KMS-11 (cell line): Measurements from ENCODE around the gene TMC1.

ENCODE experiments used
- H2AFZ ChIP-seq: fragments of 200-600 bp; sonication (generic); 2 replicates; pipeline ENCODE4 v1.6.1; 2016; ENCODE audit warnings: antibody characterized with exemption, mixed run types, low read depth
- H3K27ac ChIP-seq: fragments of 200-600 bp; sonication (generic); 2 replicates; pipeline ENCODE4 v1.6.1; 2016; ENCODE audit warnings: mild to moderate bottlenecking, mixed run types
- H3K27me3 ChIP-seq: fragments of 200-600 bp; sonication (generic); 2 replicates; pipeline ENCODE4 v1.6.1; 2017; ENCODE audit warnings: mild to moderate bottlenecking, low read depth, mixed run types, moderate library complexity; ENCODE audit not compliant: insufficient read depth
- H3K36me3 ChIP-seq: fragments of 200-600 bp; sonication (generic); 2 replicates; pipeline ENCODE4 v1.6.1; 2017; ENCODE audit warnings: mild to moderate bottlenecking, mixed run types; ENCODE audit not compliant: insufficient read depth
- H3K4me1 ChIP-seq: fragments of 200-600 bp; sonication (generic); 2 replicates; pipeline ENCODE4 v1.6.1; 2016; ENCODE audit warnings: mild to moderate bottlenecking, low read depth, mixed run types; ENCODE audit not compliant: poor library complexity, severe bottlenecking
- H3K4me2 ChIP-seq: fragments of 200-600 bp; sonication (generic); 2 replicates; pipeline ENCODE4 v1.7.0; 2016; ENCODE audit warnings: mild to moderate bottlenecking, mixed run types
- H3K4me3 ChIP-seq: fragments of 200-600 bp; sonication (generic); IDR thresholded peaks from 2 replicates; pipeline ENCODE4 v1.6.1; 2017; ENCODE audit warnings: low read depth, low read length, mixed read lengths; ENCODE audit not compliant: insufficient read depth
- H3K79me2 ChIP-seq: fragments of 200-600 bp; sonication (generic); 2 replicates; pipeline ENCODE4 v1.6.1; 2016; ENCODE audit warnings: low read depth, mixed run types; ENCODE audit not compliant: insufficient read depth
- H3K9ac ChIP-seq: fragments of 200-600 bp; sonication (generic); 2 replicates; pipeline ENCODE4 v1.6.1; 2016; ENCODE audit warnings: mild to moderate bottlenecking, mixed run types
- H4K20me1 ChIP-seq: fragments of 200-600 bp; sonication (generic); 2 replicates; pipeline ENCODE4 v1.6.1; 2016; ENCODE audit warnings: mild to moderate bottlenecking, mixed run types; ENCODE audit not compliant: insufficient read depth
- TF ChIP-seq, protein P1 (sequence below): fragments of 200-600 bp; sonication (generic); conservative IDR thresholded peaks from 2 replicates; pipeline ENCODE4 v1.6.1; 2017; ENCODE audit warnings: low read depth, mild to moderate bottlenecking, antibody characterized with exemption, low read length, moderate library complexity, mixed read lengths

The TMC1 gene

DNA sequence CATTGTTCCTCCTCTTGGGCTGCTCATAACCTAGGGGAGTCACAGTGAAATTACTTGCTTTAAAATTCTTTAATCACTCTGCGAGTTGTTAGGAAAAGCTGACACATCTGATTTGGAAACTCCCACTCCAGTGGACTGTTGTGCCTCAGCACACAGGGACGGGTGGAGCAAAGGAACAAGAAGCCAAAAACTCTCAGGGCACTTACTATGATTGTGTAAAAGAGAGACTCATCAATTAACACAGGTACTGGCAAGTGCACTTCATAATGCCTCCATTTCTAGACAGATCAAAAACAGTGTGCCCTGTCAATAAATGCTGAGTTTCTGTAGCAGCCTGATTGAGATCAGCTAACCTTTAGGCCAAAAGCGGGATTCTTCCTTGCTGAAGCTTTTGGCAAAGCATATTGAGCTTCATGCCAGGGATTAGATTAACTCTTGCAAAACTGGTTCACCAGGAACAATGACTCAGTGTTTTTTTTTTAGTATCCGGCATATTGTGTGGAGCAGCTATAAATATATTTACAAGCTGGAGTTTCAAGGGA lies 55.9 kb downstream of the TMC1 start:
- TF ChIP-seq, protein P1, sequence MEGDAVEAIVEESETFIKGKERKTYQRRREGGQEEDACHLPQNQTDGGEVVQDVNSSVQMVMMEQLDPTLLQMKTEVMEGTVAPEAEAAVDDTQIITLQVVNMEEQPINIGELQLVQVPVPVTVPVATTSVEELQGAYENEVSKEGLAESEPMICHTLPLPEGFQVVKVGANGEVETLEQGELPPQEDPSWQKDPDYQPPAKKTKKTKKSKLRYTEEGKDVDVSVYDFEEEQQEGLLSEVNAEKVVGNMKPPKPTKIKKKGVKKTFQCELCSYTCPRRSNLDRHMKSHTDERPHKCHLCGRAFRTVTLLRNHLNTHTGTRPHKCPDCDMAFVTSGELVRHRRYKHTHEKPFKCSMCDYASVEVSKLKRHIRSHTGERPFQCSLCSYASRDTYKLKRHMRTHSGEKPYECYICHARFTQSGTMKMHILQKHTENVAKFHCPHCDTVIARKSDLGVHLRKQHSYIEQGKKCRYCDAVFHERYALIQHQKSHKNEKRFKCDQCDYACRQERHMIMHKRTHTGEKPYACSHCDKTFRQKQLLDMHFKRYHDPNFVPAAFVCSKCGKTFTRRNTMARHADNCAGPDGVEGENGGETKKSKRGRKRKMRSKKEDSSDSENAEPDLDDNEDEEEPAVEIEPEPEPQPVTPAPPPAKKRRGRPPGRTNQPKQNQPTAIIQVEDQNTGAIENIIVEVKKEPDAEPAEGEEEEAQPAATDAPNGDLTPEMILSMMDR: no peak
- Histone ChIP-seq H3K27me3 (no peaks in the 10 kb centered on the region), H3K4me3 (no peak overlapping the region), H3K9ac (no peak overlapping the region), H3K36me3 (no peaks in the 10 kb centered on the region), H2AFZ (no peak overlapping the region), H3K79me2 (no peaks in the 10 kb centered on the region), H3K4me1 (no peaks in the 10 kb centered on the region), H4K20me1 (no peaks in the 10 kb centered on the region), H3K27ac (no peak overlapping the region), H3K4me2 (no peak overlapping the region)

GRCh38 chr9:72579190-72579589 lies 57.8 kb downstream of the TMC1 start:
- Histone ChIP-seq H3K36me3 (no peaks in the 10 kb centered on the region), H3K9ac (no peak overlapping the region), H3K4me3 (no peak overlapping the region), H3K27ac (no peak overlapping the region), H3K4me1 (no peaks in the 10 kb centered on the region), H3K27me3 (no peaks in the 10 kb centered on the region), H4K20me1 (no peaks in the 10 kb centered on the region), H3K79me2 (no peaks in the 10 kb centered on the region), H3K4me2 (no peak overlapping the region), H2AFZ (no peak overlapping the region)
- TF ChIP-seq, protein P1: no peak

DNA sequence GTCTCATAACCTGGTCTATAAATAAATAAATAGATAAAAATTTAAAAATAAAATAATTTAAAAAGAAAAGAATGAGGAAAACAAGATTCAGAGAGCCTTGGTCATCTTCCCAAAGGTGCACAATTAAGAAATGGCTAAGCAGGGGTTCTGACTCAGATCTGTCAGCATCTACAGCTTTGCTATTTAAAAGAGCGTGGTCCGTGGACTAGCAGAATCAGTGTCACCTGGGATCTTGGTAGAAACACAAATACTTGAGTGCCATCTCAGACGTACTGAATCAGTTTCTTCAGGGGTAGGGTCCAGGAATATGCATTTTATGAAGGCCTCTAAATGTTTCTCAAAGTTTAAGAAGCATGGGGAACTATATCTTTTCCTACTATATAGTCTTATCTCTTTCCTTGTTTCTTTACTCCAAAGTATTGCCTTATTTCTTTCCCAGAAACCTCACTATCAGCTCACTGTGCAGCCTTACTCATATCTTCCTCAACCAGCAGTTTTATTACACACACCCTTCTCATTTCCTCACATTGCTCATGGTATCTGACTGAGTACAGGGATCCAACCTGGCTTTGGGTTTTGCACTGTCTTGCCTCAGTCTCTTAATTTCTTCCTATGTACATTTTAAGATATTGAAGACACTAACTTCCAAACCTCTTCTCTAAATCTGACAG lies 58.6 kb downstream of the TMC1 start:
- no peak overlapping the region for H3K4me2 ChIP-seq
- H2AFZ ChIP-seq: no peak overlapping the region
- no peaks in the 10 kb centered on the region for H3K36me3 ChIP-seq
- H3K27me3 ChIP-seq: no peaks in the 10 kb centered on the region
- H3K4me3 ChIP-seq: no peak overlapping the region
- H3K9ac ChIP-seq: no peak overlapping the region
- H3K4me1 ChIP-seq: no peaks in the 10 kb centered on the region
- H4K20me1 ChIP-seq: no peaks in the 10 kb centered on the region
- no peaks in the 10 kb centered on the region for H3K79me2 ChIP-seq
- TF ChIP-seq, protein P1: no peak
- H3K27ac ChIP-seq: no peak overlapping the region

GRCh38 chr9:72581694-72582093 lies 60.3 kb downstream of the TMC1 start:
- no peak overlapping the region for H3K4me2 ChIP-seq

More at GRCh38 chr9:72581694-72582093, 60.3 kb downstream of the TMC1 start:
- Histone ChIP-seq H3K79me2 (no peaks in the 10 kb centered on the region), H3K27me3 (no peaks in the 10 kb centered on the region), H2AFZ (no peak overlapping the region), H3K36me3 (no peaks in the 10 kb centered on the region), H3K9ac (no peak overlapping the region), H3K27ac (no peak overlapping the region), H3K4me3 (no peak overlapping the region), H3K4me1 (no peaks in the 10 kb centered on the region), H4K20me1 (no peaks in the 10 kb centered on the region)
- TF ChIP-seq, protein P1: no peak
